ENCODE measurements around the gene PTPMT1. TPM values are rescaled to one million over a fixed set of nuclear protein-coding genes. Genes with fewer than 3 reads are reported as not detected.

PTPMT1 gene
- 60.4 and 73.6 TPM in 2 replicates for total RNA-seq (ENCODE audit: low replicate concordance)

- Histone ChIP-seq H3F3A (ENCODE audit: low read depth) (peaks cover 5% of the 10 kb centered on the region), H2AFZ (replicated peaks) (peak within 1 kb of the TSS; percentile 92), H3K4me1 (no peaks in the 10 kb centered on the region), H3K4me2 (peak within 1 kb of the TSS; percentile 94), H3K9me3 (ENCODE audit: low read depth) (no peaks in the 10 kb centered on the region), H3K79me2 (ENCODE audit: low read depth) (peaks cover 30% of the 10 kb centered on the region), H3K4me3 (peak within 1 kb of the TSS; percentile 73), H3K27me3 (no peaks in the 10 kb centered on the region), H3K27ac (no peak within 1 kb of the TSS), H3K36me3 (no peaks in the 10 kb centered on the region), H3K9ac (peak within 1 kb of the TSS; percentile 70), H4K20me1 (ENCODE audit: low read depth) (no peaks in the 10 kb centered on the region)
- TF ChIP-seq CTCF (IDR thresholded peaks at IDR 0.05), result no peak
- TF ChIP-seq EZH2 (IDR thresholded peaks at IDR 0.05), result peak; percentile 56
- Mint-ChIP-seq H3K27me3 (ENCODE audit: insufficient read depth, low read depth) (peaks cover 14% of the 10 kb centered on the region), H3K36me3 (peaks cover 4% of the 10 kb centered on the region), H3K4me1 (peaks cover 5% of the 10 kb centered on the region), H3K4me3 (peak within 1 kb of the TSS; percentile 63), H3K9me3 (no peaks in the 10 kb centered on the region), H3K27ac (no peak within 1 kb of the TSS)
- DNase-seq (ENCODE audit: low spot score), result peak; percentile 80
Observed at GRCh38 chr11:47565340-47566148, at the start of gene PTPMT1. TSS of gene PTPMT1 (plus strand) at chr11:47565599. CDS start at chr11:47565623, 24 bp downstream.

- no peak for DNase-seq (ENCODE audit: low spot score)
- Mint-ChIP-seq H3K36me3 (peaks cover 4% of the 10 kb centered on the region), H3K27ac (no peak overlapping the region), H3K4me3 (no peak overlapping the region), H3K9me3 (no peaks in the 10 kb centered on the region), H3K27me3 (ENCODE audit: insufficient read depth, low read depth) (peaks cover 4% of the 10 kb centered on the region), H3K4me1 (peaks cover 31% of the 10 kb centered on the region)
- Histone ChIP-seq H3F3A (ENCODE audit: low read depth) (peaks cover 20% of the 10 kb centered on the region), H3K27me3 (no peaks in the 10 kb centered on the region), H3K36me3 (no peaks in the 10 kb centered on the region), H3K9ac (no peak overlapping the region), H3K4me3 (no peak overlapping the region), H3K9me3 (ENCODE audit: low read depth) (no peaks in the 10 kb centered on the region), H3K27ac (peak overlapping the region; percentile 44), H3K4me2 (no peak overlapping the region), H2AFZ (replicated peaks) (no peak overlapping the region), H4K20me1 (ENCODE audit: low read depth) (peaks cover 97% of the 10 kb centered on the region), H3K4me1 (peaks cover 17% of the 10 kb centered on the region), H3K79me2 (ENCODE audit: low read depth) (peaks cover 100% of the 10 kb centered on the region)
- TF ChIP-seq CTCF (IDR thresholded peaks at IDR 0.05) (no peak), EZH2 (IDR thresholded peaks at IDR 0.05) (no peak), EZH2phosphoT487 (IDR thresholded peaks at IDR 0.05) (no peak)
Observed at GRCh38 chr11:47516155-47516554, 49.2 kb upstream of the PTPMT1 start.

- Histone ChIP-seq H3K36me3 (no peaks in the 10 kb centered on the region), H4K20me1 (ENCODE audit: low read depth) (peaks cover 96% of the 10 kb centered on the region), H3K27me3 (no peaks in the 10 kb centered on the region), H3K9me3 (ENCODE audit: low read depth) (no peaks in the 10 kb centered on the region), H3F3A (ENCODE audit: low read depth) (peaks cover 15% of the 10 kb centered on the region), H3K9ac (no peak overlapping the region), H3K79me2 (ENCODE audit: low read depth) (peaks cover 100% of the 10 kb centered on the region), H2AFZ (replicated peaks) (no peak overlapping the region), H3K4me3 (no peak overlapping the region), H3K4me2 (no peak overlapping the region), H3K27ac (no peak overlapping the region), H3K4me1 (peaks cover 17% of the 10 kb centered on the region)
- Mint-ChIP-seq H3K27me3 (ENCODE audit: insufficient read depth, low read depth) (peaks cover 4% of the 10 kb centered on the region), H3K36me3 (peaks cover 4% of the 10 kb centered on the region), H3K4me3 (no peak overlapping the region), H3K9me3 (no peaks in the 10 kb centered on the region), H3K4me1 (peaks cover 27% of the 10 kb centered on the region), H3K27ac (no peak overlapping the region)
- TF ChIP-seq EZH2 (IDR thresholded peaks at IDR 0.05) (no peak), CTCF (IDR thresholded peaks at IDR 0.05) (no peak), EZH2phosphoT487 (IDR thresholded peaks at IDR 0.05) (no peak)
- DNase-seq (ENCODE audit: low spot score), result no peak
Observed at GRCh38 chr11:47516984-47517853, 48.2 kb upstream of the PTPMT1 start.

All from neural progenitor cell (in vitro differentiated cells).